Measurements from ENCODE around the gene MINAR1.

The MINAR1 gene

GRCh38 chr15:79466488-79466887, 34.4 kb downstream of the MINAR1 start:
- no peak for DNase-seq

GRCh38 chr15:79467865-79468586, 35.9 kb downstream of the MINAR1 start:
- no peak for DNase-seq

- no peak for DNase-seq
These were observed 40.3 kb downstream of the MINAR1 start for GRCh38 chr15:79472446-79472845.

GRCh38 chr15:79474252-79474651, 42.1 kb downstream of the MINAR1 start:
- no peak for DNase-seq

GRCh38 chr15:79475306-79475705, 43.2 kb downstream of the MINAR1 start:
- no peak for DNase-seq

- no peak for DNase-seq
These were observed 46.0 kb downstream of the MINAR1 start for GRCh38 chr15:79478108-79478507.

GRCh38 chr15:79479616-79480015, 47.5 kb downstream of the MINAR1 start:
- no peak for DNase-seq

GRCh38 chr15:79481793-79482192, 49.7 kb downstream of the MINAR1 start:
- DNase-seq: no peak

All from activated CD4-positive, alpha-beta T cell treated with anti-CD3 and anti-CD28 coated beads for 1 hour (primary cell).